ENCODE results near the gene ICE1.

DNA sequence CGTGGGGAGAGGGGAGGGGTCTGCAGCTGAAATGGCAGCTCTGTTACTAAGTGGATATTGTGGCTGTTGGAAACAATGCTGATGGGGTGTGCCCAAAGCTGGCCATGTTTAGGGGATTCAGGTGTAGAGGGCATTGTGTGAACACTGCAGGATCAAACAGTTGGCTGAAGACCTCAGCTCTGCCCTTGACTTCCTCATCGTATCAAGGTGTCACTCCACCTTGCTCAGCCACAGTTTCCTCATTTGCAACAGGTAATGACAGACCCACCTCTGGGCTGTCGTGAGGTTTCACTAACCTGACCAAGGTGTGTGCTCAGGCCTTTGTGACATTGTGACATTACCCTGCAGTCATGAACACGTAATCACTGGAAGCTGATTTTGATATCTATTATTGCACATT, 111.9 kb downstream of the ICE1 start:
- TF ChIP-seq EZH2 (IDR thresholded peaks at IDR 0.05; ENCODE audit: low read length) (no peak), CTCF (optimal IDR thresholded peaks at IDR 0.05 in 1 of 3, IDR thresholded peaks at IDR 0.05 in 1 of 3, conservative IDR thresholded peaks at IDR 0.05 in 1 of 3; ENCODE audit: extremely low read depth in 1 of 3, insufficient read depth in 2 of 3, low read length in 3 of 3) (no peak)
